VCaP (cell line): ENCODE data around the gene JDP2.

Experiments
- H3K27ac ChIP-seq: fragments of 450-650 bp; 2 replicates; pipeline ENCODE4 v1.5.1; 2017
- TF ChIP-seq, protein P1 (sequence below): fragments of 450-650 bp; conservative IDR thresholded peaks from 2 replicates; pipeline ENCODE4 v1.5.1; 2017; ENCODE audit warnings: mild to moderate bottlenecking, moderate library complexity

The JDP2 gene

GRCh38 chr14:75427126-75427481, 718 bp upstream of the JDP2 start:
- H3K27ac ChIP-seq = peak overlapping the region; percentile 76; the same call in 1 of the 2 replicates

GRCh38 chr14:75428230-75429104, 645 bp downstream of the JDP2 start:
- H3K27ac ChIP-seq = peak overlapping the region; percentile 76; the same call in 1 of the 2 replicates
- TF ChIP-seq, protein P1, sequence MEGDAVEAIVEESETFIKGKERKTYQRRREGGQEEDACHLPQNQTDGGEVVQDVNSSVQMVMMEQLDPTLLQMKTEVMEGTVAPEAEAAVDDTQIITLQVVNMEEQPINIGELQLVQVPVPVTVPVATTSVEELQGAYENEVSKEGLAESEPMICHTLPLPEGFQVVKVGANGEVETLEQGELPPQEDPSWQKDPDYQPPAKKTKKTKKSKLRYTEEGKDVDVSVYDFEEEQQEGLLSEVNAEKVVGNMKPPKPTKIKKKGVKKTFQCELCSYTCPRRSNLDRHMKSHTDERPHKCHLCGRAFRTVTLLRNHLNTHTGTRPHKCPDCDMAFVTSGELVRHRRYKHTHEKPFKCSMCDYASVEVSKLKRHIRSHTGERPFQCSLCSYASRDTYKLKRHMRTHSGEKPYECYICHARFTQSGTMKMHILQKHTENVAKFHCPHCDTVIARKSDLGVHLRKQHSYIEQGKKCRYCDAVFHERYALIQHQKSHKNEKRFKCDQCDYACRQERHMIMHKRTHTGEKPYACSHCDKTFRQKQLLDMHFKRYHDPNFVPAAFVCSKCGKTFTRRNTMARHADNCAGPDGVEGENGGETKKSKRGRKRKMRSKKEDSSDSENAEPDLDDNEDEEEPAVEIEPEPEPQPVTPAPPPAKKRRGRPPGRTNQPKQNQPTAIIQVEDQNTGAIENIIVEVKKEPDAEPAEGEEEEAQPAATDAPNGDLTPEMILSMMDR = no peak

More at GRCh38 chr14:75427126-75427481, 718 bp upstream of the JDP2 start:
- TF ChIP-seq, protein P1 = no peak

GRCh38 chr14:75429562-75429961, 1.7 kb downstream of the JDP2 start:
- H3K27ac ChIP-seq = no peak overlapping the region
- TF ChIP-seq, protein P1 = no peak

DNA sequence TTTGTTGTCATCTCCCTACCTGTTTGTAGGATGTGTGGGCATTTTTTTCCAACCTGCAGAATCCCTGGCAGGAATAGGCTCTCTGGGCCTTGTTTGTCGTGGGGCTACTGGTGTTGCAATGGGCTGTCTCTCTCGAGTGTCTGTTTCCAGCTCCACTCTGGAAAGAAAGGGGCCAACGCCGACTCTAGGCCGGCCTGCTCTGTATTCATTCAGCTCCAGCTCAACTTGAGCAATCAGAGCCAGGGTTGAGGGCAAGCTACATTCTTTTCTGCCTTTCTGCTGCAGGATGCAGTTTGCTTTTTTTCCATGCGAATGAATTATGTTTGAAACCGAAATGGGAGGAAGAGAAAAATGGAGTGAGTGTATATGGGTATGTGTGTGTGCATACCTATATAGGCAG, 2.3 kb downstream of the JDP2 start:
- no peak overlapping the region for H3K27ac ChIP-seq
- TF ChIP-seq, protein P1 = no peak

DNA sequence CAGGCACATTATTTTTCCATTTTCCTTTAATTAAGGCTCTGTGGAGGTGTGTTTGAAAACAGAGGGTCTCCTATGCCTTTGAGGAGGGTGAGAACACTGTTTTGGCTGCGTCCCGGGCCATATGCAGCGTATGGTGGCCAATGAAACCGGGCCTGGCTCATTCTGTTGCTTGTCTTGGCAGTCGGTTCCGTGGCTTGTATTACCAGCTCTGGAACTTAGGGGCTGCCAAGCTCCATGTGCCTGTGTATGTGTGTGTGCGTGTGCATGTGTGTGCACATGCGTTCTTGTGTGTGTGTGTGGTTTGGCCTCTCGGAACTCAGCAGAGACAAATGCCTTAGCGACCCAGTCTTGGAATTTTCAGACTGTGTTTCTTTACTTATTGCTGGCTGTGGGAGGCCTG, 2.7 kb downstream of the JDP2 start:
- TF ChIP-seq, protein P1 = no peak
- H3K27ac ChIP-seq = no peak overlapping the region

GRCh38 chr14:75430976-75431375, 3.2 kb downstream of the JDP2 start:
- TF ChIP-seq, protein P1 = no peak
- no peak overlapping the region for H3K27ac ChIP-seq

DNA sequence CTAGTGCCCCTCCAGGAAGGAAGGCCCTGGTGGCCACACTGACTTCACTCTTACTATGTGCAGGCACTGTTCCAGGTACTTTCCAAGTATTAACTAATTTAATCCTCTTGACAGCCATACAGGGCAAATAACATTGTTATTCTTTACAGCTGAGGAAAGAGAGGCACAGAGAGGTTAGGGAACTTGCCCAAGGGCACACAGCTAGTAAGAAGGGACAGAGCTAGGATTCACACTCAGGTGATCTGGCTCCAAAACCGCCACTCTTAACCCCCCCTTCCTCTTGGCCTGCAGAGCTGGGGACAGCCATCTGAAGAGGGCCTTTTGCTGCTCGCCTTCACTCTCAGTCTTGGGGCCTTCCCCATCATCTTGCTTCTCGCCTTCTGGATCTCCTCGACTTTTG, 4.0 kb downstream of the JDP2 start:
- TF ChIP-seq, protein P1 = no peak
- no peak overlapping the region for H3K27ac ChIP-seq
